Fibroblast of mammary gland (primary cell): ENCODE results near the gene ACADL.

ENCODE experiments used
- DNase-seq: peaks from one replicate; pipeline ENCODE4 v3.0.0-alpha.2; 2010; ENCODE audit warnings: low read depth
- H3K4me3 ChIP-seq: 2 replicates; pipeline ENCODE4 v1.5.1; 2011; ENCODE audit warnings: low read depth, mild to moderate bottlenecking, low read length, moderate library complexity; ENCODE audit not compliant: control insufficient read depth
- TF ChIP-seq, protein P1 (sequence below): conservative IDR thresholded peaks from 2 replicates; pipeline ENCODE4 v1.5.1; 2011; ENCODE audit warnings: low read depth, low read length, inconsistent platforms; ENCODE audit not compliant: control insufficient read depth, insufficient read depth

The ACADL gene

DNA sequence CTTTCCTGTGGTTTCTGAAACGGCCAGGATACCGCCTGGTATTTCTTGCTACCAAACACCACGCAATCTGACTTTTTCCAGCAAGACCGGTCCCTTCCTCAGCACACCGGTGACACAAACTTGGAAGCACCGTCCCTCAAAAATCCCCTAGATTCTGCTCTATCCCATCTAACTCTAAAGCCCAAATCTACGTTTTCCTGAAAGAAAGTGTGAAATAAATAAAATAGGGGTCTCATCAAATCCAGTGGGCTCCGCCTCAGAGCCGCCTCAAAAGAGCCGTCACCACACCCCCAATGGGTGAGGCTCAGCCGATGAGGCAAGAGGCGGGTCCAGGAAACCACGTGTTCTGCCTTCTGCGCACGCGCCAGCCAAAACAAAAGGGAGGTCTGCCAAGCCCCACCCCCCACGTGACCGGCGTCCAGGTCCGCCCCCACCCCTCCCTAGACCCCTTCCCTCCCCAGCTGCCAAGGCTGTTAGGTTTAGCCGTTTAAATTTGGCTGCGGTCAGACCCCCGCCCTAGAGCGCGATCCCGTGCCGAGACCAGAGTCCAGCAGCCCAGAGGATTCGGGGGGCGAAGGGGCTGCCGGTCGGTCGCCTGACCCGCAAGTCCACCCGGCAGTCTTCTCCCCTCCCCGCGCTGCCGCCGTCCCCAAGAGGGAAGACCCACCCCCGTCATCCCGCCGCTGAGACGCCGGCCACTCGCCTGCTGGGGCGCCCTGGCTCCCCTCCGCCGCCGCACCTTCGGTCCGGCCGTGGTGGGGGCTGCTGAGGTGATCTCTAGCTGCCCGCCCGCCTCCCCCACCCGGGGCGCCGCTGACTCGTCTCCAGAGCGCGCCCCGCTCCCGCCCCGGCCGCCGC is 54.6 kb downstream of the ACADL start:
- TF ChIP-seq, protein P1, sequence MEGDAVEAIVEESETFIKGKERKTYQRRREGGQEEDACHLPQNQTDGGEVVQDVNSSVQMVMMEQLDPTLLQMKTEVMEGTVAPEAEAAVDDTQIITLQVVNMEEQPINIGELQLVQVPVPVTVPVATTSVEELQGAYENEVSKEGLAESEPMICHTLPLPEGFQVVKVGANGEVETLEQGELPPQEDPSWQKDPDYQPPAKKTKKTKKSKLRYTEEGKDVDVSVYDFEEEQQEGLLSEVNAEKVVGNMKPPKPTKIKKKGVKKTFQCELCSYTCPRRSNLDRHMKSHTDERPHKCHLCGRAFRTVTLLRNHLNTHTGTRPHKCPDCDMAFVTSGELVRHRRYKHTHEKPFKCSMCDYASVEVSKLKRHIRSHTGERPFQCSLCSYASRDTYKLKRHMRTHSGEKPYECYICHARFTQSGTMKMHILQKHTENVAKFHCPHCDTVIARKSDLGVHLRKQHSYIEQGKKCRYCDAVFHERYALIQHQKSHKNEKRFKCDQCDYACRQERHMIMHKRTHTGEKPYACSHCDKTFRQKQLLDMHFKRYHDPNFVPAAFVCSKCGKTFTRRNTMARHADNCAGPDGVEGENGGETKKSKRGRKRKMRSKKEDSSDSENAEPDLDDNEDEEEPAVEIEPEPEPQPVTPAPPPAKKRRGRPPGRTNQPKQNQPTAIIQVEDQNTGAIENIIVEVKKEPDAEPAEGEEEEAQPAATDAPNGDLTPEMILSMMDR, result no peak
- H3K4me3 ChIP-seq, result peak overlapping the region; percentile 87
- peak; percentile 94 for DNase-seq

DNA sequence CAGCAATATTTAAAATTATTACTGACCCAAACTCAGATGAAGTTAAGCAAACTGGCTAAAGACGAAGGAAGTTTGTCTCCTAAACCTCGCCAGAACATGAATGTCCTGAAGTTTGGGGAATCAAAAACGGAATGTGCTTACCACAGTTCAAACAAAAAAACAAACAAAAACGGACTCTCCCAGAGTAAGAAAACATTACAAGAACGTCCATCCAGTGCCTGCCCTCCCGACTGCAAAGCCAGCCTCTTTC is 55.1 kb downstream of the ACADL start:
- peak overlapping the region; percentile 87 for H3K4me3 ChIP-seq
- DNase-seq, result no peak
- TF ChIP-seq, protein P1, result no peak

DNA sequence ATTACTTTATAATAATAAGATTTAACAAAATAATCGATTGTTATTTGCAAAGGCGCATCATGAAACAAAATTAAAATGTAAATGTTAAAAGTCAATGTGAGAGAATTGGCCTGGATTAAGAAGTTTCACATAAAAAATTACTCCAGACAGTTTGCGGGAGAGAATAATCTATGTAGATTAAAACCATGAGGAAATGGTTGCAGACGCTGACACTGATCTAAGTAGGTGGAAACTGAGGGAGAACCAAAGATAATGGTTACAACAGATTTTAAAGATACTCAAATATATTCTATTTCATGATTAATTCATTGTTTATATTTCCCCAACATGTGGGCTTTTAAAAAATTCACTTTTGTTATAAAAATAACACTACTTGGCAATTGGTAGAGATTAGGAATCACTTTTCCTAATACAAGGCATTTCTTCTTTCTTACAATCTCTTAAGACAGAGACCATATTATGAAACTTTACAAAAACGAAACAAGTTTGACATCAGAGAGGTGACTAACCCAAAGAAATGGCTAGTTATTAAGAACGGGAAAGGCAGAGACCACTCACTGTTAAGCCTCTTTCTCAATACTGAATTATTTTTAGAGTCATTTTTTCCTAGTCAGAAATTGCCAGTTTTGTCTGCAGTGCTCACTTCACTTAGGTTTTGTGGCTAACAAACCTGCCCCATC is 55.6 kb downstream of the ACADL start:
- peak; percentile 89 for DNase-seq
- TF ChIP-seq, protein P1, result no peak
- peak overlapping the region; percentile 87 for H3K4me3 ChIP-seq

GRCh38 chr2:210167227-210167626 is 58.0 kb downstream of the ACADL start:
- H3K4me3 ChIP-seq, result no peak overlapping the region
- TF ChIP-seq, protein P1, result no peak
- DNase-seq, result peak; percentile 20

DNA sequence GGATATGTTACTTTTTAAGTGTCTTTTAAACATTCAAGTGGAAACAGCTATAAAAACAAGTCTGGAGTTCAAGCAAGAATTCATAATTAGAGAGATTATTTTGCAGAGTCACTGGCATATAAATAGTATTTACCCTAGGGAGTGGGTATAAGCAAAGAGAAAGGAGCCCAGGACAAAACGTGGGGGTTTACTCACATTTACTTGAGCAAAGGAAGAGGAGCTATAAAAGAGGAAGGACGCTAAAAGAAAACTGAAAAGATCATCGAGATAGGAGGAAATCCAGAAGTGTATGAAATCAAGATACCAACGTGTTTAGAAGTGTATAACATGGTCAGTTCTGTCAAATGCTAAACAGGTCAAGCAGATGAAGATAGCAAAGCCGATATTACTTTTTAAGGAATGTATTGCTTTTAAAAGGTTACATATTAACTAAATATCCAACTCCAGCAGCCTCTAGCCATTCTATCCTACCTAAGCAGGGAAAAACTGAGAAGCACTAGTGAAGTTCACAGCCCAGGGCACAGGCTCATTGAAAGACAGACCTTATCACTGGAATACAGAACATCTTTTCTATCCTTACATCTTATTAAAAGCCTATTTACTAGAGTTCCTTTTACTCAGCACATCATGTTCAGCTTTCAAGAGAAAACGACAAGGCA is 62.7 kb downstream of the ACADL start:
- TF ChIP-seq, protein P1, result no peak
- no peak overlapping the region for H3K4me3 ChIP-seq
- no peak for DNase-seq

DNA sequence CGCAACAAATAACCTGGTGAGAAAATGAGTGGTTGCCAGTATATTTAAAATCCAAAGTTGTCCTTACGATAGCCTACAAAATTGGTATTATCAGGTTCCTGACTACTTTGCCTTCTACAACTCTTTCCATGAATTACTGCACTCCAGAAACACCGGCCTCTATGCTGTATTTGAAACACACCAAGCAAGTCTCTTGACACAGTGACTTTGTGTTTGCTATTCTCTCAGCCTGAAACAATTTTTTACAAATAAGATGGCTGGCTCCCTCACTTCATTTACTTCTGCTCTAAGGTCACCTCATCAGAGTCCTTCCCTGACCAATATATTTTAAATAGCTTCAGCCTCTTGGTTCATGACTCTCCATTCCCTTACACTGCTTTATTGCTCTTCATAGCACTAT is 66.2 kb downstream of the ACADL start:
- TF ChIP-seq, protein P1, result no peak
- no peak overlapping the region for H3K4me3 ChIP-seq
- DNase-seq, result no peak
